Dermis blood vessel endothelial cell (primary cell): ENCODE results near the gene RPS21. TPM values are rescaled to one million over a fixed set of nuclear protein-coding genes. Genes with fewer than 3 reads are reported as not detected.

Experiments used
- DNase-seq: peaks from one replicate; pipeline ENCODE4 v3.0.0; 2010
- total RNA-seq: library from RNA; depleted of rRNA; stranded (reverse); fragments of >200 nt; gene quantifications from 2 replicates; pipeline ENCODE4 v1.2.3, GENCODE V29; 2014

The RPS21 gene
- total RNA-seq, 1 donor from 2014 or later, result 1,095 TPM

DNA sequence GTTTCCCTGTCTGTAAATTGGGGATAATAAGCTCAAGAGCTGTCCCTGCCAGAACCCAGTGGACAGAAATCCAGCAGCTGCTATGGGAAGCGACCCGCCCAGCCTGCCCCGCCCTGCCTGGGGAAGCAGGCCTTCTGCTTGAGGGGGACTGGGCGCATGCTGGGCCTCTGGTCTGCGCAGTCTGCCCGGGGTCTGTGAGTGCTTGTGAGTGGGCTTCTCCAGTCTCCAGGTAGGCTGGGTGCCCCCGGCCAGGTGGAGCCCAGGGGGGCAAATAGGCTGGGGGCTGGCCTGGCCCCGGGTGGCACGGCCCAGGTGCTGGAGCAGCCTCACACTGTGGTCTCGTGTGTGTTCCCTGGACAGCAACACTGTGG lies 41.1 kb downstream of the RPS21 start:
- DNase-seq, result no peak

GRCh38 chr20:62428396-62429295 lies 41.7 kb downstream of the RPS21 start:
- no peak for DNase-seq

- DNase-seq, result no peak
Observed at GRCh38 chr20:62429455-62430310, 42.8 kb downstream of the RPS21 start.

DNA sequence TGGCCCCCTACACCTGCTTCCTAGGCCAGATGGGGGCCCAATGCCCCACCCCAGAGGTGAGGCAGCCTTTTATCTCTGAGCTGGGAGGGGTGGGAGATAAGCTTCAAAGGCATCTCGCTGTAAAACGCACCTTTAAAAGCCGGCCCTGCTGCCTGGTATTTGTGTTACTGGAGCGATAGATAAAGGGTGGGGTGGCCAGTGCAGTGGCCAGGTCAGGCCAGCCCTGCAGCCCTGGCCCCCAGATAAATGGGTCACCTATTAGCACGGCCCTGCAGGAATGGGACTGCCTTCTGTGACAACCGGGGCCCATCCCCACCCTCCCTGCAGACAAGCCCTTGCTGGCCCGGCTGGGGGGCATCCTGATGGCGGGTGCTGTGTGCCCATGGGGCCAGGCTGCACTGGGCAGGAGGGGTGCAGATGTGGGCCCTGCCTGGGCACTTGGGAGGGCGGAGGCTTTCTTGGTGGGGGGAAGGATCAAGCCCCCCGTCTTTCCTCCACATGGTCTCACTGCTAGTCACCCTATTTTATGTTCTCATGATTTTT lies 43.5 kb downstream of the RPS21 start:
- no peak for DNase-seq

- no peak for DNase-seq
Observed at GRCh38 chr20:62430866-62431447, 44.1 kb downstream of the RPS21 start.

- no peak for DNase-seq
Observed at GRCh38 chr20:62433658-62434497, 47.0 kb downstream of the RPS21 start.

- DNase-seq, result no peak
Observed at GRCh38 chr20:62436692-62437091, 49.8 kb downstream of the RPS21 start.

DNA sequence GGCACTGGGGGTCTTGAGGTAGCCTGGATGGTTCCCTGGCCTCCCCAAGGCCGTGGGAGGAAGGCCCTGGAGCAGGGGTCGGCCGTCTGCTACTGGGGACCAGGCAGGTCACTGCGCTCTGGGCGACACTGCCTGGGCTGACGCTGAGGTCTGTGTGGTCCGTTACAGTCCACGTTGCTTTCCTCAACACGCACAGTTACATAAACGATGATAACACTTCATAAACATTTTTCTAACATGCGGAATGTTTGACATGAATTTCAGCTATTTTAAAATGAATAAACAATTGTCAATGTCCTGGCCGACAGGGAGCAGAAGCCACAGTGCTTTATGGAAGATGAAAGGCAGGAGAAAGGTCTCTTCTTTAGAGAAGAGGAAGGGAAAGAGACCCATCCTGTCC lies 50.6 kb downstream of the RPS21 start:
- DNase-seq, result no peak

- DNase-seq, result no peak
Observed at GRCh38 chr20:62437927-62438326, 51.0 kb downstream of the RPS21 start.

Other genes with a start within 250 kb of the RPS21 start
- gene PSMA7, start 243.7 kb upstream of the RPS21 start, total RNA-seq, result 450 and 557 TPM in 2 replicates
- gene SS18L1, start 243.3 kb upstream of the RPS21 start, total RNA-seq, result 13.8 and 16.5 TPM in 2 replicates
- 19.3 and 26.7 TPM in 2 replicates for gene MTG2, start 204.1 kb upstream of the RPS21 start, total RNA-seq
- not detected in 2 replicates for gene HRH3, start 166.8 kb upstream of the RPS21 start, total RNA-seq
- 28.9 and 35.7 TPM in 2 replicates for gene OSBPL2, start 148.6 kb upstream of the RPS21 start, total RNA-seq
- 130 and 158 TPM in 2 replicates for gene ADRM1, start 84.1 kb upstream of the RPS21 start, total RNA-seq
- 55.8 and 127 TPM in 2 replicates for gene LAMA5, start 19.8 kb upstream of the RPS21 start, total RNA-seq
- 0.85 and 1.9 TPM in 2 replicates for gene CABLES2, start 20.2 kb downstream of the RPS21 start, total RNA-seq
- gene RBBP8NL, start 40.4 kb downstream of the RPS21 start, total RNA-seq, result not detected in 2 replicates
- not detected in 2 replicates for gene GATA5, start 88.9 kb downstream of the RPS21 start, total RNA-seq